CD4-positive, alpha-beta T cell treated with Interleukin-2 at 100 ng/mL for 4 hours (primary cell): Measurements from ENCODE around the gene CENPQ.
"Not testable (repeated sequence)": the region's sequence is repeated elsewhere in the genome, so short reads cannot be mapped to it uniquely, and the experiment has no call there.

Experiments
- DNase-seq: peaks from one replicate; pipeline ENCODE4 v3.0.0-alpha.2; 2020; ENCODE audit warnings: low spot score

The CENPQ gene, protein sequence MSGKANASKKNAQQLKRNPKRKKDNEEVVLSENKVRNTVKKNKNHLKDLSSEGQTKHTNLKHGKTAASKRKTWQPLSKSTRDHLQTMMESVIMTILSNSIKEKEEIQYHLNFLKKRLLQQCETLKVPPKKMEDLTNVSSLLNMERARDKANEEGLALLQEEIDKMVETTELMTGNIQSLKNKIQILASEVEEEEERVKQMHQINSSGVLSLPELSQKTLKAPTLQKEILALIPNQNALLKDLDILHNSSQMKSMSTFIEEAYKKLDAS

GRCh38 chr6:49462927-49463611 is at the start of gene CENPQ, which contains the start of gene MMUT:
CENPQ (plus strand) TSS chr6:49463370; CDS start chr6:49470177, 6,807 bp downstream.
MMUT (minus strand) TSS chr6:49463253; CDS start chr6:49459466, 3,787 bp downstream.
- peak; percentile 92 for DNase-seq

- no peak for DNase-seq
Measured at GRCh38 chr6:49415358-49415757, 47.8 kb upstream of the CENPQ start.

- DNase-seq, result no peak
Measured at GRCh38 chr6:49416195-49416594, 47.0 kb upstream of the CENPQ start.

GRCh38 chr6:49423817-49424216 is 39.4 kb upstream of the CENPQ start:
- no peak for DNase-seq

GRCh38 chr6:49430187-49430586 is 33.0 kb upstream of the CENPQ start:
- no peak for DNase-seq

DNA sequence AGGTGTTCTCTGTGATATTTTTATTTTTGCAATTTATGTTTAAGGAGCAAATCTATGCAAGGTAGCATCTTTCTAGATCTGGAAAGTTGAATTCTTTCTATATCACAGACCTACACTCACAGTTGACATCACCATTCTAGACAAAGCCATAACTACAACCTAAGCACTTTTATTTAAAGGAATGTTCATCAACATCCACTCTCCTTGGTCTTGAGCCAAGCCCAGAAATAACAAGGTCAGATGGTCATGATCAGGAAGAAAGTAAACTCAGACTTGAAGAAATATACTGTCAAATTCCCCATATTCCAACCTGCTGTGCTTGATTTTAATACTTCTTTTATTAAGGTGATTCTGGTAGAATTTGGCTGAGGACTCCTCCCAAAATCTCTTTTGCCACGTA is 32.3 kb upstream of the CENPQ start:
- DNase-seq, result no peak

- no peak for DNase-seq
Measured at GRCh38 chr6:49453221-49453620, 9.9 kb upstream of the CENPQ start.

DNA sequence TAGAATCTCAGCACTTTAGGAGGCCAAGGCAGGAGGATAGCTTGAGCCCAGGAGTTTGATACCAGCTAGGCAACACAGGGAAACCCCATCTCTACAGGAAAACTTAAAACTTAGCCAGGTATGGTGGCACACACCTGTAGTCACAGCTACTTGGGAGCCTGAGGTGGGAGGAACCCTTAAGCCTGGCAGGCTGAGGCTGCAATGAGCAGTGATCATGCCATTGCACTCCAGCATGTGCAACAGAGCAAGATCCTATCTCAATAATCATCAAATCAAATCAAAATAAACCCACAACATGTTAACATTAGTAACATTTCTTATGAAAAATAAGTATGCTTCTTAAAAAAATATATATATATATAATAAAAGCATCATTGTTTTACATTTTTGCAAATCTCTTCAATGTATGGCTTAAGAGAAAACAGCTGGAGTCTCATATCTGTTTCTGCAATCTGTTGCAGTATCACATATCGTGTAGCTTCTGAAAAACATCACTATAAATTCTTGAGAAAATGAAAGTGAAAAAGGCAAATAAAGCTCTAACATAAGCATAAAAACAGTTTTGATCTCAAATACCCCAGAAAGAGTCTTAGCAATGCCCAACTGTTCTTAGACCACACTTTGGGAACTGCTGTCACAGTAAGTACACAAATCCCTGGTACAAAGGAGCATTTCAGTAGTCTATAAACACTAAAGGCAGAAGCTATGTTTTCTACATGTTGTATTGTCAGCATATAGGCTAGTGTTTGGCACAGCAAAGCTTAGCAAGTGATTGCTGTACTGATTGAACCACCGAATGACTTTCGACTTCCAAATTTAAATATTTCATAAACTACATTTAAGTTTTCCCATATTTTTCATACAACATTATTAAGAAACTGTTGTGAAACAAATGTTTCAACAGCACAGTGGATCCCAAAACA is 8.1 kb upstream of the CENPQ start:
- no peak for DNase-seq

GRCh38 chr6:49457771-49458170 is 5.4 kb upstream of the CENPQ start:
- DNase-seq, result no peak

- DNase-seq, result no peak
Measured at GRCh38 chr6:49462071-49462470, 1.1 kb upstream of the CENPQ start.

DNA sequence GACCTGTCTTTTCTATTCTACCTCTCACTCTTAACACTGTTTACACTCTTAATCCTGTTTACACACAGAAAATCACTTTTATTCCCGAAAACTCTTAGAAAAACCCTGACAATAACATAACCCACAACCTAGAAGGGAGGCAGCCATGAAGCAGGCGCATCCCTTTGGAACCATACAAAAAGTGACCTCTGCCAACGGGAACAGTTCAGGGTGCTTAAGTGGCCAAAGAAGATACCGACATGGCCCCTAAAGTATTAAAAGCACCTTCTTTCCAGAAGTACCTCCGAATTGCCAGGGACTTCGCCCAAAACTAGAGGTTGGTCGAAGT is 607 bp upstream of the CENPQ start:
- DNase-seq, result no peak

DNA sequence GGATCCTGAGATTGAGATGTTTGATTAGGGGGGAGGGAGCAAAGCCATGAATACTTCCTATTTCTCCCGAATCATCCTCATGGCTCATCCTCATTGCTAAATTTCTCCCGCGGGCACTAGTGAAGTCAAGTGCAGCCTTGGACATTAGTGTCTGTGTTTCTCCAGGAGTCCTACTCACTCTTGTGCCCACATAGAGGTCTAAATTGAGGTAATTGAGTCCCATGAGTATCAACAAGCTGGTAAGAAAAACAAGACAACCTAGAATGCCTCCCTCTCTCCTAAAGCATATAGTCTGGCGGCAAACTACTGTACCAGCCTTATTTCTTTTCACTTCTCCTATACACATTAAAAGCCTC is 420 bp downstream of the CENPQ start:
- no peak for DNase-seq

GRCh38 chr6:49464691-49465090 is 1.5 kb downstream of the CENPQ start:
- DNase-seq, result no peak

DNA sequence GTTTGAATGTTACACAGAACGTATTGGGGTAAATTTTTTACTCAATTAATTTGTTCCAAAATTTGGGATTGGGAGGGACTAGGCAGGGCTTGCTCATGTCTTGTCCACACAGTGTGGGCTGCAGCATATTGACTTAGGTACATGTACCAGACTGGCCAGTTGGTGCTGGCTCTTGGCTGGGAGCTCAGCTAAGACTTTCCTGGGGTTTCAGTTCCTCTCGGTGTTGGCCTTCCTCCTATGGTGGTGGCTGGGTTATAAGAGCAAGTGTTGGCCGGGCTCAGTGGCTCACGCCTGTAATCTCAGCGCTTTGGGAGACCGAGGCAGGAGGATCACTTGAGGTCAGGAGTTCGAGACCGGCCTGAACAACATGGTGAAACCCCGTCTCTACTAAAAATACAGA is 4.9 kb downstream of the CENPQ start:
- DNase-seq, result no peak

GRCh38 chr6:49476564-49476963 is 13.4 kb downstream of the CENPQ start:
- not testable (repeated sequence) for DNase-seq

DNA sequence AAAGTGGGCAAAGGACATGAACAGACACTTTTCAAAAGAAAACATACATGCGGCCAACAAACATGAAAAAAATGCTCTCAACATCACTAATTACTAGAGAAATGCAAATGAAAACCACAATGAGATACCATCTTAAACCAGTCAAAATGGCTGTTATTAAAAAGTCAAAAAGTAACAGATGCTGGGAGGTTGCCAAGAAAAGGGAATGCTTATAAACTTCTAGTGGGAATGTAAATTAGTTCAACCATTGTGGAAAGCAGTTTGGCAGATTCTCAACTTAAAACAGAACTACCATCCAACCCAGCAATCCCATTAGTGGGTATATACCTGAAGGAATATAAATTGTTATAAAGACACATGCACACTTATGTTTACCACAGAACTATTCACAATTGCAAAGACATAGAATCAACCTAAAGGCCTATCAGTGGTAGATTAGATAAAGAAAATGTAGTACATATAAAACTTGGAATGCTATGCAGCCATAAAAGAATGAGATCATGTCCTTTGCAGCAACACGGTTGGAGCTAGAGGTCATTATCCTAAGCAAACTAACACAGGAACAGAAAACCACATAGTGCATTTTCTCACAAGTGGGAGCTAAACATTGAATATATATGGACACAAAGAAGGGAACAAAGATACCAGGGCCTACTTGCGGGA is 16.3 kb downstream of the CENPQ start:
- no peak for DNase-seq

GRCh38 chr6:49481846-49482245 is 18.7 kb downstream of the CENPQ start:
- DNase-seq, result not testable (repeated sequence)

GRCh38 chr6:49483380-49483779 is 20.2 kb downstream of the CENPQ start:
- not testable (repeated sequence) for DNase-seq

DNA sequence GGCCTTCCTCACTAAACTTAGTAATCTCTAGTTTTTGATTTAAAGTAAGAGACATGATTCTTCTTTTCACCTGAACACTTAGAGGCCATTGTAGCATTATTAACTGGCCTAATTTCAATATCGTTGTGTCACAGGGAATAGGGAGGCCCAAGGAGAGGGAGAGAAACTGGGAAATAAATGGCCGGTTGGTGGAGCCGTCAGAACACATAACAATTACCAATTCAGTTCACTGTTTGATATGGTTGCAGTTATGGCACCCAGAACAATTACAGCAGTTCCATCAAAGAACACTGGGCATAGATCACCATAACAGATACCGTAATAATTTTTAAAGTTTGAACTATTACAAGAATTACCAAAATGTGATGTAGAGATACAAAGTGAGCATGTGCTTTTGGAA is 27.5 kb downstream of the CENPQ start:
- DNase-seq, result no peak

- no peak for DNase-seq
Measured at GRCh38 chr6:49497304-49497703, 34.1 kb downstream of the CENPQ start.

GRCh38 chr6:49499126-49499525 is 36.0 kb downstream of the CENPQ start:
- DNase-seq, result no peak

DNA sequence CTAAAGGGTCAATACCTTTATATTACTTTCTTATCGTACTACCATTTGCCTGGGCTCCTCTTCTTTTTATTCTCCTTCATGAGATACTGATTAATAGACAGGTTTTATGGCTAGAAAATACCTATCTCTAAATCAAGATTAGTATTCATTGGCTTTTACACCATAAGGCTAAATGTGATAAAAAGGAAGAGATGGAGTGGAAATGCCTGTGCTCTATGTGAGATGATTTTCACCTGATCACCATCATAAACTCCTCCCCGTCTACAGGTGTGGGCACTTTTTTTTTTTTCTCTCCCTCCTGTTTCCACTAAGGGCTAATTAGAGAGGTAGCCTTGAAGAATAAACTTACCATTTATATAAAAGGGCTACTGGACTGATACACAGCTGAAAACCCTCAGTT is 36.5 kb downstream of the CENPQ start, which contains the start of gene GLYATL3:
TSS of gene GLYATL3 (plus strand) at position 301 of the 400 bp plus-strand sequence. CDS start 12,068 bp downstream, outside the sequence.
- no peak for DNase-seq
